ENCODE results near the gene DHX29. TPM values are rescaled to one million over a fixed set of nuclear protein-coding genes. Genes with fewer than 3 reads are reported as not detected.

The DHX29 gene
- total RNA-seq, 2 experiments from 2014 or later = 13.0 to 15.5 TPM

Other genes with a start within 250 kb of the DHX29 start
- 1,000 to 10,000 TPM; 1,058 to 1,099 TPM for gene GZMA, start 205.0 kb downstream of the DHX29 start, total RNA-seq
- gene GPX8, start 147.5 kb downstream of the DHX29 start, total RNA-seq = not detected
- gene CDC20B, start 134.5 kb downstream of the DHX29 start, total RNA-seq = under 1 TPM; 0.13 to 0.18 TPM
- gene MCIDAS, start 80.4 kb downstream of the DHX29 start, total RNA-seq = not detected
- gene CCNO, start 74.1 kb downstream of the DHX29 start, total RNA-seq = under 1 TPM in 1 of 2 experiments, not detected in 1; 0.15 TPM
- gene MTREX, start 295 bp upstream of the DHX29 start, total RNA-seq = 10 to 100 TPM; 69.7 to 71.4 TPM
- gene PLPP1, start 227.3 kb upstream of the DHX29 start, total RNA-seq = 1 to 10 TPM; 8.9 to 9.0 TPM

All from activated CD4-positive, alpha-beta memory T cell treated with anti-CD3 and anti-CD28 coated beads, Interleukin-2, amount 10 ng/mL, durations not matched to agents 7 days and 5 days (primary cell).